Measurements from ENCODE around the gene TCF7. TPM values are rescaled to one million over a fixed set of nuclear protein-coding genes. Genes with fewer than 3 reads are reported as not detected.
"Not testable (repeated sequence)": the region's sequence is repeated elsewhere in the genome, so short reads cannot be mapped to it uniquely, and the experiment has no call there.

TCF7 gene
- total RNA-seq, 1 donor, result 3.3 TPM

- peaks cover 79% of the 10 kb centered on the region for H3K79me2 ChIP-seq (ENCODE audit: insufficient read depth, low read length)
- no peak overlapping the region for H3K4me3 ChIP-seq (ENCODE audit: insufficient read depth, low read length)
- H3K27ac ChIP-seq (ENCODE audit: low read depth, low read length), result no peak overlapping the region
- no peaks in the 10 kb centered on the region for H3K27me3 ChIP-seq (ENCODE audit: insufficient read depth, low read length)
- H3K4me2 ChIP-seq (ENCODE audit: insufficient read depth, low read length), result no peak overlapping the region
- no peaks in the 10 kb centered on the region for H3K9me3 ChIP-seq (ENCODE audit: low read depth, low read length)
- no peak for DNase-seq (ENCODE audit: insufficient read length, low spot score, missing footprints)
- H3K36me3 ChIP-seq (ENCODE audit: insufficient read depth, low read length), result peaks cover 81% of the 10 kb centered on the region
- H3K4me1 ChIP-seq (ENCODE audit: insufficient read depth, low read length), result peaks cover 12% of the 10 kb centered on the region
- H2AFZ ChIP-seq (ENCODE audit: low read length), result no peak overlapping the region
- H4K20me1 ChIP-seq (ENCODE audit: insufficient read depth, low read length), result peaks cover 53% of the 10 kb centered on the region
- no peak for TF ChIP-seq CTCF (IDR thresholded peaks at IDR 0.05; ENCODE audit: extremely low read depth, low read depth, low read length)
Observed at GRCh38 chr5:134148986-134149539, 34.6 kb downstream of the TCF7 start.

GRCh38 chr5:134149571-134150303 is 35.3 kb downstream of the TCF7 start:
- no peak overlapping the region for H3K27ac ChIP-seq (ENCODE audit: low read depth, low read length)
- no peak overlapping the region for H3K4me2 ChIP-seq (ENCODE audit: insufficient read depth, low read length)
- DNase-seq (ENCODE audit: insufficient read length, low spot score, missing footprints), result no peak
- no peaks in the 10 kb centered on the region for H3K9me3 ChIP-seq (ENCODE audit: low read depth, low read length)
- TF ChIP-seq CTCF (IDR thresholded peaks at IDR 0.05; ENCODE audit: extremely low read depth, low read depth, low read length), result no peak
- peaks cover 75% of the 10 kb centered on the region for H3K79me2 ChIP-seq (ENCODE audit: insufficient read depth, low read length)
- no peak overlapping the region for H2AFZ ChIP-seq (ENCODE audit: low read length)
- H3K36me3 ChIP-seq (ENCODE audit: insufficient read depth, low read length), result peaks cover 78% of the 10 kb centered on the region
- H3K27me3 ChIP-seq (ENCODE audit: insufficient read depth, low read length), result no peaks in the 10 kb centered on the region
- H3K4me3 ChIP-seq (ENCODE audit: insufficient read depth, low read length), result no peak overlapping the region
- peaks cover 49% of the 10 kb centered on the region for H4K20me1 ChIP-seq (ENCODE audit: insufficient read depth, low read length)
- peaks cover 12% of the 10 kb centered on the region for H3K4me1 ChIP-seq (ENCODE audit: insufficient read depth, low read length)

GRCh38 chr5:134151723-134152122 is 37.2 kb downstream of the TCF7 start:
- H3K9me3 ChIP-seq (ENCODE audit: low read depth, low read length), result no peaks in the 10 kb centered on the region
- H2AFZ ChIP-seq (ENCODE audit: low read length), result no peak overlapping the region
- H3K27me3 ChIP-seq (ENCODE audit: insufficient read depth, low read length), result no peaks in the 10 kb centered on the region
- H3K4me3 ChIP-seq (ENCODE audit: insufficient read depth, low read length), result no peak overlapping the region
- peaks cover 81% of the 10 kb centered on the region for H3K36me3 ChIP-seq (ENCODE audit: insufficient read depth, low read length)
- H4K20me1 ChIP-seq (ENCODE audit: insufficient read depth, low read length), result peaks cover 38% of the 10 kb centered on the region
- no peak overlapping the region for H3K27ac ChIP-seq (ENCODE audit: low read depth, low read length)
- no peak overlapping the region for H3K4me2 ChIP-seq (ENCODE audit: insufficient read depth, low read length)
- peaks cover 77% of the 10 kb centered on the region for H3K79me2 ChIP-seq (ENCODE audit: insufficient read depth, low read length)
- peaks cover 12% of the 10 kb centered on the region for H3K4me1 ChIP-seq (ENCODE audit: insufficient read depth, low read length)
- DNase-seq (ENCODE audit: insufficient read length, low spot score, missing footprints), result no peak
- TF ChIP-seq CTCF (IDR thresholded peaks at IDR 0.05; ENCODE audit: extremely low read depth, low read depth, low read length), result no peak

- H3K4me1 ChIP-seq (ENCODE audit: insufficient read depth, low read length); H3K9me3 ChIP-seq (ENCODE audit: low read depth, low read length); H3K4me3 ChIP-seq (ENCODE audit: insufficient read depth, low read length); H3K27me3 ChIP-seq (ENCODE audit: insufficient read depth, low read length); DNase-seq (ENCODE audit: insufficient read length, low spot score, missing footprints); H2AFZ ChIP-seq (ENCODE audit: low read length); H3K4me2 ChIP-seq (ENCODE audit: insufficient read depth, low read length): not testable (repeated sequence)
- H3K36me3 ChIP-seq (ENCODE audit: insufficient read depth, low read length), result peaks cover 80% of the 10 kb centered on the region
- H4K20me1 ChIP-seq (ENCODE audit: insufficient read depth, low read length), result peaks cover 35% of the 10 kb centered on the region
- peaks cover 71% of the 10 kb centered on the region for H3K79me2 ChIP-seq (ENCODE audit: insufficient read depth, low read length)
- peak overlapping the region; percentile 32 for H3K27ac ChIP-seq (ENCODE audit: low read depth, low read length)
Observed at GRCh38 chr5:134152173-134152832, 37.8 kb downstream of the TCF7 start.
